GM12891 (cell line): Measurements from ENCODE around the gene GSTCD.

ENCODE experiments used
- PAX5 ChIP-seq: IDR thresholded peaks from 2 replicates; pipeline ENCODE4 v1.6.1; 2011; ENCODE audit warnings: low read length, moderate library complexity, mild to moderate bottlenecking; ENCODE audit not compliant: insufficient read depth, severe bottlenecking
- POLR2A ChIP-seq: IDR thresholded peaks from 2 replicates; pipeline ENCODE4 v1.6.1; 2011; ENCODE audit warnings: low read depth, low read length, control low read depth
- POLR2AphosphoS5 ChIP-seq: IDR thresholded peaks from 2 replicates; pipeline ENCODE4 v1.6.1; 2011; ENCODE audit warnings: low read depth, low read length, control low read depth
- SPI1 ChIP-seq: IDR thresholded peaks from 2 replicates; pipeline ENCODE4 v1.6.1; 2011; ENCODE audit warnings: low read depth, low read length, control low read depth
- TAF1 ChIP-seq: IDR thresholded peaks from 2 replicates; pipeline ENCODE4 v1.6.1; 2011; ENCODE audit warnings: low read depth, low read length, control low read depth

- TF ChIP-seq POLR2AphosphoS5: no peak
- no peak for TF ChIP-seq TAF1
- no peak for TF ChIP-seq POLR2A
- TF ChIP-seq SPI1: no peak
- TF ChIP-seq PAX5: no peak
Measured at GRCh38 chr4:105659190-105659589, 49.4 kb upstream of the GSTCD start.
